Stimulated activated CD4-positive, alpha-beta T cell treated with anti-CD3 and anti-CD28 coated beads, Interleukin-2, amount 100 ng/mL, for 24 hours (primary cell): Measurements from ENCODE around the gene TOPAZ1.
A peak's percentile ranks its signal among the peaks of the same experiment; 100 is the strongest.

ENCODE experiments used
- DNase-seq, 2 donors: peaks; one replicate each; pipeline ENCODE4 v3.0.0-alpha.2; 2020

The TOPAZ1 gene

DNA sequence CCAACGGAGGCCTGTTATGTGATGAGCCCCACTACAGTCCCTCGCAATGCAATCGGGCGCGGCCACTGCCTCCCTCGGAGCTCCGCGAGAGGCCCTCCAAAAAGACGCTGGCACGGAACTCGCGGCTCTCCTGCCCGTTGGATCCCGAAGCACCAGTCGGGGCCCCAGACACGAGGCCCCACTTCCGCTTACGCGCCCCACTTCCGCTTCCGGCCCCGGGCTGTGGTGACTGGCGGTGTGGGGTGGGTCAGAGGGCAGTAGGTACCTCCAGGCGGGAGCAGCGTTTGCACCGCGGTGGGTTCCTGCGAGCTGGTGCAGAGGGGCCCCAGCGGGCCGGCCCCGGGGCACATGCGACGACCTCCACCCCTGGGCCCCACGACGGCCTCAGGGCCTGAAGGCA, at the start of gene TOPAZ1:
Gene TOPAZ1, plus strand, starts transcription at position 181 of the 400 bp plus-strand sequence. Its CDS starts 168 bp downstream, at position 349.
- no peak for DNase-seq

DNA sequence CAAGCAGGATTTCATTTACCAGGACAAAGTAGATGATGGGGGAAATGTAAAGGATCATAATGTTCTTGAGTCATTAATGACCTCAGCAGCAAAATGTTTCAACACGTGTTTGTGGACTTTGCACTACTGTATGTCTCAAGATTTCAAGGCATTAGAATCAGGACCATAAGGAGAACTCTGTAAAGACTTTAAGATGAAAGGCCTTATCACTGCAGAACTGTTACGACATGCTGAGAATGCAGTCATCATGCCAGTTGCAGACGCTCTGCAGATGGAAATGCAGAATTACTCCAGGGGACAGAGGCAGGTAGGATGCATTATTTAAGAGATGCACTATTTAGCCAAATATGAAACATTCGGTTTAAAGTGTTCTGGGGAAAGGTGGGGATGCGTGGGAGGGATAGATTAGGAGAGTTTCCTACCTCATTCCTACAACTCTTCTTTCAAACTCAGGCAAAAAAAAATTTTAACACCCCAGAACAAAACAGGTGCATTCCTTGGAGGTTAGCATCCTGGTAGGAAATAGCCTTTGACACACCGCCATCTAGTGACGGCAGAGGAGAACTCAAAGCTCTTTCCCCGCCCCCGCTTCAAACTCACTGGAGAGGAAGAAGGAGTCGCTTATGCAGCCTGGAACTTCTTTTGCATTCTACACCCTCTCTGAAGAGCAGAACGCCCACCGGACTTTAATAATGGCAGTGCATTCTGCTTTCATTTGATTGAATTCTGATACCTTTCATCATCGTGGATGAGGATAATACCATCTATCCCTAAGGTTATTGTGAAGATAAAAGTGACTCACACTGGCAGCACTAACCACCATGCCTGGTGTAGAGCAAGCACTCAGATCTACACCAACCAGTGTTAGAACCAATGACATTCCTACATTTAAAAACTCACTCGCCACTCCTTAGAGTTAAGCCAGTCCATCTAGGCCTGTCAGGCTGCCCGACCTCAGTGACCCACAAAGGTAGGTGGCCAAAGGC, 43.1 kb upstream of the TOPAZ1 start:
- peak; percentile 67 to 74 for DNase-seq

DNA sequence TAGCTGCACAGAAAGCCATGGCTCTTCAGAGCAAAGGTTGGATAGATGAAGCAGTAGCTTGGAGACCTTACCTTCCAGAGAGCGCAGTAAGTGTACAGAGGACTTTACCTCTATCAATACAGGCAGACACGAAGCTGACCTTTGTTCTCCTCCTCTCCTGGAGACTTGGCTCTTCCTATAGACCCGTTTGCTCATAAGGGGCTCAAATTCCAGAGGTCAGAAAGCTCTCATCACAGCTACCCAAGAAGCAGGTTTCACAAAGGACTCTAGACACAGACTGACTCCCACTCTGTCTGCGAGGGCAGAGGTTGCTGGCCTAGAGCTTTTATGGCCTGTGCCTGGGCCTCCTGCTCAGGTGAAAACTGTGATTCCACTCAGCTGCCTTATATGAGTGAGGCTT, 35.4 kb upstream of the TOPAZ1 start:
- no peak for DNase-seq

DNA sequence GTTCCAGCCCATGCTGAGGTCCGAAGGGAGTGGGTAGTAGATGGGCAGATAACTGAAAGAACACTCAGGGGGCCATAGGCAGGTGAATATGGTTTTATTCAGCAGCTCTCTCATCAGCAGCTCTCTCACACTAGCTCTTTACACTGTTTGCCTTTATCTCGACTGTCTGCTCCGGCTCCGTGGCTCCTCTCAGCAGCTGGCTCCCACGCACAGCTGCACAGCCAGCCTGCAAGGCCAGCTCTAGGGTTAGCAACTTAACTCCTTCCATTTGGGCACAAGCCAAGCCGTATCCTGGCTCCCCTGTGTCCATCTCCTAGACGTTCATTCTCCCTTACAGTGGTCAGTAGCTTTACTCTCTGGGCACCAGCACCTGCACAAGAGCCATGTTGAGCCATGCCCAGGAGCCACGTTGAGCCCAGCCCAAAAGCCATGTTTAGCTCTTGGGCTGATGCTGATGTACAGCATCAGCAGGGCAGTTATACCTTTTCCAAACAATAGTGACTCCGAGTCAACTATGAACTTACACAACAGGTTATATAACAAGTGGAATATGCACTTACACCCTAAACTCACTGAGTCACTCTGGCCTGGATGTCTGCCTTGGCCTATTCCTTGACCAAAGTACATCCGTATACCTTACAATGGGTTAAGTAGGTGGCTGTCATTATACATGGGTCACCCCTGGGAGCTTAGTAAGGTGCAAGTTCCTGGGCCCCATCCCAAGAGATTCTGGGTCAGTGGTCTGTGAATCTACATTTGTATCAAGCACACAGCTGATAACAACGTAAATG, 34.6 kb upstream of the TOPAZ1 start:
- no peak for DNase-seq

DNA sequence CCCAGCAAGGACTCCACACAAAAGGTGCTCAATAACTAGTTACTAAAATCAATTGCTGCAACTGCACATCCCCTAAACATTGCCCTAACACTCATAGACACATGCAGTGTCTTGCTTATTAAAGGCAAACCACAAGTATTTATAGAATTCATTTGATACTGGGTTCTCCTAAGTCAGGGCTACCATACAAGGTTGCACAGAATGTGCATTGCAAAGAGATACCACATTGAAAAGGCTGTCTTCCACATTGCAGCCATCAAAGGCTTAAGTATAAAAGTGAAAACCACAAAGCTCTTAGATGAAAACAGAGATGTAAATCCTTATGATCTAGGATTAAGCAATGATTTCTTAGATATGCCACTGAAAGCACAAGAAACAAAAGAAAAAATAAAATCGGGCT, 33.6 kb upstream of the TOPAZ1 start:
- DNase-seq = no peak

DNA sequence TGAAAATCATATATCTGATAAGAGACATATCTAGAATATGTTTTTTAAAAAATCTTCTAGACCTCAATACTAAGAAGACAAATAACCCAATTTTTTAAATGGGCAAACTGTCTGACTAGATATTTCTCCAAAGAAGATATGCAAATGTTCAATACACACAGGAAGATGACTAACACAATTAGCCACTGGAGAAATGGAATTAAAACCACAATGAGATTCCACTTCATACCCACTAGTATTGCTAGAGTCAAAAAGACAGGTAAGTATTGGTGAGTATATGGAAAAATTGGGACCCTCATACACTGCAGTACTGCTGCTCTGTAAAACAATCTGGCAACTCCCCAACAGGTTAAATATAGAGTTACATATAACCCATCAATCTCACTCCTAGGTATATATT, 33.1 kb upstream of the TOPAZ1 start:
- DNase-seq = no peak

DNA sequence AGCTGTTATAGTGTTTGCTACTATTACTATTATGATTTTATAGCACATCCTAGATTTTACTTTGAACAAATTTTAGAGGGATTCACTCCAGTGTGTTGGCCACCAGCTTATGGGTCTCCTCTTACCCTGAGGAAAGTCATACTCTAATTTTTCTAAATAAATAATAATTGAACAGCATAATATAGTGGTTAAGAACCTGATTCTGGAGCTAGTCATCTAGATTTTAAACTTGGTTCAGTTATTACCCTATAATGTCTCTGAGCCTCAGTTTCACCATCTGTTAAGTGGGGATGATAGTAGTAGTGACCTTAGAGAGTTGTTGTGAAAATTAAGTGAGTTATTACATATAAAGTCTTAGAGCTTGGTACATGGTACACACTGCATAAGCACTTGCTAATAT, 30.7 kb upstream of the TOPAZ1 start:
- no peak for DNase-seq

DNA sequence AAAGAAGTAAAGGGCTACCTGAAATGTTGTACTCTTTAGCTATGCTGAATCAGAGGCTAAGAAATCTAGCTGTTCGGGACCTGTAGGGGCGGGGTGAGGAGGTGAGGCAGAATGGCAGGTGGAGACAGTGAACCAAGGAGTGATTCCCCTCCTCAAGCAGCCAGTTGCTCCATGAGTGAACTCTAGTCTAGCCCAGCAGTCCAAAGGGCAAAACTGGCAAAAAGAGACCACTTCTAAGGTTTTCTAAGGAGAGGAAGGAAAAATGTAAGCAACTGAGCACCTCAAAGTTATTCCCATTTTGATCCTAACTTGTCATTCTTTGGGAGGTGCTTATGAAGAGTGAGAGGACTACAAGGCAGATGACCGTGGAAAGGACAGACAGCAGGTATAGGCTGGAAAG, 19.3 kb upstream of the TOPAZ1 start:
- DNase-seq = no peak

DNA sequence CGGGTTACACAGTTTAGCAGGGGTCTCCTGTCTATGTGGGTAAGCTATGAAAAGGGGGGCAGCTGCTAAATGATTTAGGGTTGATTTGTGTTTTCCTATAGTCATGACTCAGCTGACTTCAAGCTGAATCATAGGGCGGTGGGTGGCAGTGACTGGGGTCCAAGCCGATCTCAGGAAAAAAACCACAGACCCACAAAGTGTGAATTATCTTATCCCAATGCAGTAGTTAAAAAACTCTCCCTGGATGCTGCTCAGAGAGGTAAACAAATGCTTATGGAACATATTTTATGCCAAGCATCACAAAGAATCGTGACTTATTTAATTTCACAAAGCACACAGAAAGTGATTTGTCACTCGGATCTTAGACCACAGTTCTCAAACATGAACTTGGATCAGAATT, 18.4 kb upstream of the TOPAZ1 start:
- no peak for DNase-seq

DNA sequence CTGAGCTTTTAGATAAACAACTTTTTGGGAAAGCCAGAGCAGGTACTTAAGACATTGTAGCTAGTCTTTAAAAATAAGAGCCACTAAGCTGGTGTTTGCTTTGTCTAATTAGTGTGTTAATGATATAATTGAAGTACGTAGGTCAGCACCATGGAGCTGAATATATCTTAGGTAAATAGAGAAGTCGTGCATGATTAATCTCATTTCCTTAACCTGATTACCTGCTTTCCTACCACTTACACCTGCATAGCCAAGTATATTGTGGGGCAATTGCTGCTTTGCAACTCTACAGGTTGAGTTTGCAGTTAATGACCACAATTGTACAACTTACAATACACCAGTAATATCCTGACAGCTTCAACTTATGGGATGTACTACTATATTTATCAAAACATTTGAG, 17.6 kb upstream of the TOPAZ1 start:
- no peak for DNase-seq

DNA sequence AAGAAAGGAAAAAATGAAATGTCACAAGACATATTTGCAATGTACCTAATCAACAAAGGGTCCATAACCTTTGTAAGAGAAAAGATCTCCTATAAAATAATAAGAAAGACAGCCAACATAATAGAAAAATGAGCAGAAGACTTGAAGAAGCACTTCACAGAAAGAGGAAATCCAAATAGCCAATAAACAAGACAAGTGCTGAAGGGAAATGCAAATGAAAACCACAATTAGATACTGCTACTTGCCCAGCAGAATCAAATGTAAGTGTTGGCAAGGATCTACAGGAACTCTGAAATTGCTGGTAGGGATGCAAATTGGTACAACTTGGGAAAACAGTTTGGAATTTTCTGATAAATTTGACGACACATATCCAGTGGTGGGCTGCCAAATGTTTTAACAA, 15.1 kb upstream of the TOPAZ1 start:
- no peak for DNase-seq

DNA sequence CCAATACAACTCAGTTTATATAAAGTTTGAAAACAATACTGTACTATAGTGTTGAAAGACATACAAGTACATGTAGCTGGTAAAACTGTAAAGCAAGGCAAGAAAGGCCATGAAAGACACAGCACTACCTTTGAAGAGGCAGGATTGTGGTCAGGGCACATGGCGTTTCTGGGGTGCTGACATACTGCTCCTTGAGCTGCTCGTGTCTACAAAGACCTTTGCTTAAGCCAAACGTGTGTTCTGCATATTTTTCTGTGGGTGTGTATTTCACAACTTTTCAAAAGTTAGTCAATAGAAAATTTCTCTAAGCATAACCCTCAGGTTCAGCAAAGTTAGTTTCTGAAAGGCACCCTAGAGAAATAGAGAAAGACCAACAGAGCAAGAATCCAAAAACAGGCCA, 14.1 kb upstream of the TOPAZ1 start:
- no peak for DNase-seq

DNA sequence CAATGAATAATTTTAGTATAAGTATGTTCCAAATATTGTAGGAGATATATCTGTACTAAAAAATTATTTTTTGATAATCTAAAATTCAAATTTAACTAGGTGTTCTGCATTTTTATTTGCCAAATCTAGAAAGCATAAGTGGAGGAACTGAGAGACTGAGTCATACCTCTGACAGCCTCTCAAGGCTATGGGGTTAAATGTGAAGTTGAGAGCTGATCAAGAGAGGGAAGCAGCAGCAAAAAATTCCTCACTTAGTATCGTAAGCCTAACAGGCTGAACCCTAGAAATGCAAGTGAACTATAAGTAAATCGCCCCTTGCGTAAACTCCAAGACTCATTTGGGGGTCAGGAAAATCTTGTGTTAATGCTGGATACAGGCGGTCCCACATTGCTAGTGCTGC, 12.8 kb upstream of the TOPAZ1 start:
- DNase-seq = no peak

DNA sequence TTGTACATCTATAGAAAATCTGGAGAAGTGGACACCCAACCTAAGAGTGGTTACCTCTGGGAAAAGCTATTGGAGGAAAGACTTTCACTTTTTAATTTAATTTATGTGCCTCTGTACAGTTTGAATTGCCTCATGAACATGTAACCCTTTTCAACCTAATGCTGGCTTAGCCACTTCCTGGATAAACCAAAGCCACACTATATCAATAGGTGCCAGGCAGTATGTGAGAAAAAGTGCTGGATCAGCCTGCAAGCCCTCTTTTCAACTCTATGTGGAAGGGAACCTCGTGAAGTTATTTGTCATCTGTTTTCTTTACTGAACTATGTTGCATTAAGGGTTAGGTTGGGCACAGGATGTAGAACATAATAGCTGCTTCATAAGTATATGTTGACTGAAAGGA, 9.3 kb upstream of the TOPAZ1 start:
- DNase-seq = no peak

DNA sequence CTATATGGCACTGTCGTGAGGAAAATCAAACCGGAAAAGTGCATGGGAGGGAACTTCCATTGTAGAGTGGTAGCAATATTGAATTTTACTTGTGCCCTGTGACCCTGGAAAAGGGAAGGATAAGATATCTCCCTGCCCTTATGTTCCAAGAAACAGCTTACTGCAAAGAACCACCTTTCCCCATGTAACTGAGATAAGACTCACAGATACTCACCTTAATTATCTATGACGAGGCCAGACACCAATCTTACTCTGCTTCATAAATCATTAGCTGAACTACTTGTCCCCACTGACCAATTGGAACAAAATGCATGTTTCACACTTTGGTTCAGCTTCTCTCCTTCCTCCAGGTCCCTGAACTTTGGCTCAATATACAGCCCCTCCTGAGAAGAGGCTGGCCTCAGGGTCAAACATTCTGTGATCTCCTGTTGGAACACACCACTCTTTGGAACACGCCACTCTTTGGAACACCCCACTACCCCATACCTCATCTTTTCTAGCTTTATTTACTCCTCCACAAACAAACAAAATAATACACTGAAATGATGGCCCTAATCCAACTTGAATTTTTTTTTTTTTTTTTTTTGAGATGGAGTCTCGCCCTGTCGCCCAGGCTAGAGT, 6.9 kb upstream of the TOPAZ1 start:
- DNase-seq = no peak

DNA sequence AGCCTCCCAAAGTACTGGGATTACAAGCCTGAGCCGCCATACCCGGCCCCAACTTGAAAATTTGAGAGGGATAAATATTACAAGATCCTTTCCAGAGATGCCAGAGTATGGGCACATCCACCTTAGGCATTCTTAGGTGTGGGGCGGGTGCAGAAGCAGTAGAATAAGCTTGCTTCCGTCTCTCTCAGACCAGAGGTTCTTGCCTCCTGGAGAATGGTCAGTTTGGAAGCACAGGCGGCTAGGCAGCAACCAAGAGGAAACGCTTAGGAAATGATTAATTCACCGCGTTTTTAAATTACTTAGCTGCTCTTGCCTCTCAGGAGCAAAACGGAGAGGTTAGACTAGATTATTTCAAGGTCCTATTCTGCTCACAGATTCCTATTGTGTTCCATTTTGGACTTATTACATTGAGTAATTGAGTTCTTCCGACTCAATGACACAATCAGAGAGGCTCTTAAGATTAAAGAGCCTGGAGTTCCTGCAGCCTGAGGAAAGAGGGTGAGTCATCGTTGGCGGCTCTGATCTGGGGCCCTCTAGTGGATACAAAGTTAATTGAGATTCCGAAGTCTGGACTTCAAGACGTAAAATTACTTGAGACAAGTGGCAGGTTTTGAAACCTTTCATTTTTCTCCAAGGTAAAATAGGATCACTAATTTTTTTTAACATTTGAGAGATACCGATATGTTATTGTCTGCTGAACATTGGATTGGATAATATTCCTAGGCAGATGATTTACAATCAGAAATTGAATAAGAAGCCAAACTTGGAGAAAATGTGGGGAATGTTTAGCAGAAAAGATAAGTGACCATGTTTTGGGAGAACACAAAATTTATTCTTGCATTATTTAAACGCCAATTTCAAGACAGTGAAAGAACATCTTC, 5.8 kb upstream of the TOPAZ1 start:
- DNase-seq = peak; percentile 48 to 50

DNA sequence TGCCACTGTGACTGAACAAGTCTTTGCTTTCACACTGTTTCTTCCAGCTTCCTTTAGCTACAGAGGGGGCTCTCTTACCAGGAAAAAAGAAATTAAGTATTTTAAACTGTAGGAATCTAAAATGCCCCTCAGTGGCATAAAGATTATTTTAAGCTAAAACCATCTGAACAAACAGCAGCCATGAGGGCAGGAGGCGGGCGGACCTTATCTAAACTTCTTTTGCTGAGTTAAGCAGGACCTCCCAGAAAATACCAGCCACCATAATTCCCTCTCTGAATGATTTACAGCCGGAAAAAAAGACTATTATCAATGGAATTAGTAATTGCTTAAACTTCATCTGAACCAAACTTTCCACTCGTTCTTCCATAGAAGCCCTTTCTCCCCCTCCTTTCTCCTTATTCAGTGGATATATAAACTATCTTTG, 5.2 kb upstream of the TOPAZ1 start:
- DNase-seq = no peak

DNA sequence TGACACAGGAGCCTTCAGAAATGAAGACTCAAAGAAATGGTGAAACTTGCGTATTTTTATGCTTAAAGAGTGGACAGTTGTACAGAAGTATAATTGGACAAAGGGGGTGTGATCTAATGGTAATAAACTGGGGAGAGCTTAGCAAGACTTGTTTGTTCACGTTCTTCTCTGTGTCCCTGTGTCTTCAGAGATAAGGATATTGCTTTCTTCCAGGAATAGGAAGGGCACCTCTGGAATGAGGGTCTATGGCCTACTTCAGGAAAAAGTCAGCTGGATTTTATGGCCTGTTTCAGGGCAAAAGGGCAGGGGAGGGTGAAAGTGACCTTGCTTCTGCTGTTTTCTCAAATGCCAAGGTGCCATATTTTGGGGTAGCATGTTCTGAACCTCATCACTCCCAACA, 4.5 kb upstream of the TOPAZ1 start:
- DNase-seq = no peak

DNA sequence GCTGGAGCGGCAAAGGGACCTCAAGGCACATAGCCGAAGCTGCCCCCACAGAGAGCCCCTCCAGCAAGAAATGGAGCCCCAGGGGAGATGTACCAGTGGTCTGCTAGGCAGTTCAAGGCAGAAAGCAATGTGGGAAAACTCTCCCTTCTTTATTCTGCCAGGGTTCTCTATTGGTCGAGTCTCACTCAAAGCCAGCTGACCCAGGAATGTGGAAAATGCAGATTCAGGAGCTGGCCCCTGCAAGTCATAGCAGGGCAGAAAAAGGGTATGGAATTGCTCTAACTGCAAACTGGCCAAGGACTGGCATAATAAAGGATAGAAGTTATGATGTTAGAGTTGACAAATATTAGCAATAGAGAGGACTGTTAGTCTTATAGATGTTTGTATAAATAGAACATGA, 4.0 kb upstream of the TOPAZ1 start:
- DNase-seq = no peak

DNA sequence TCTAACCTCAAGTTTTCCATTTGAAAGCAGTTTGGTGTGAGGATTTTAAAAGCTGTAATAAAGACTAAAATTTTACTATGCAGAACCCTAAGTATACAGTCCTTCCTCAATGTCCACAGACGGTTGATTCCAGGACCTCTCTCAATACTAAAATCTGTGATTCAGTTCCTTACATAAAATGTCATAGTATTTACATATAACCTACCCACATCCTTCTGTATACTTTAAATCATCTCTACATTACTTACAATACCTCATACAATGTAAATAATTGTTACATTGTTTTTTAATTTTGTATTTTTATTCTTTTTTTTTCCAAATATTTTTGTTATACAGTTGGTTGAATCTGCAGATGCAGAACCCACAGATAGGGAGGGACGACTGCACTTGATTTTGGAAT, 2.8 kb upstream of the TOPAZ1 start:
- DNase-seq = no peak

DNA sequence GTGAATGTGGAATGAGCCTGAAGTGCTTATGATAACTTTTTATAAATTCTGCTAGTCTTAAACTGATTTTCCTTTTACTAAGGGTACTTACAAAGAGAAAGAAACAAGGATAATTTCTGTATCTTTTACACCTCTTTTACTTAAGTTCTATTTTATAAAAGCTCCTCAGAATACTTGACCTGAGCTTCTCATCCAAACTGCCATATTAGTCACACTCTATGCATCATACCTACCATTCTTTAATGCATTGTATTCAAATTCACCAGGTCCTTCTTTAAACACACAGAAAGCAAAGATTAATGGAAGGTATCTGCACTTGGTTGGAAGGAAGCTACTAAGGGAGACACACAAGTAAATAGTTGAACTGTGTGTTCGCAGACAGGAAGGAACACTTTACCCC, 1.6 kb upstream of the TOPAZ1 start:
- DNase-seq = no peak

DNA sequence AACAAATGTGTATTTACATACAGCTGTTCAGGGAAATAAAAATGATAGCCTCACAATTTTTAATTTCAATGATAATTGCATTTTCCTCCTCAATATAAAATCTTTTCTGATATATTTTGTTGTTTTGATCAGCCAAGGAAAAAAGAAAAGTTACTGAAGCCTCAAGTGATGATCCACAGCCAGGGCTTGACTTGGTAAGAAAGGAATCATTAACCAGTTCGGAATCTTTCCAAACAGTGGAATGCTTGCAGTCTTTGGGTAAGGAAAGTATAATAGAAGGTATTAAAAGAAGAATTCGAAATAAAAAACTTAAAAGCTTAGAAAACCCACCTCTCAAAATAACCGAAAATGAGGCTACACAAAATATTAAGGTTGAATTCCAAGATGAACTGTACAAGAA, 1.0 kb downstream of the TOPAZ1 start:
- DNase-seq = no peak

DNA sequence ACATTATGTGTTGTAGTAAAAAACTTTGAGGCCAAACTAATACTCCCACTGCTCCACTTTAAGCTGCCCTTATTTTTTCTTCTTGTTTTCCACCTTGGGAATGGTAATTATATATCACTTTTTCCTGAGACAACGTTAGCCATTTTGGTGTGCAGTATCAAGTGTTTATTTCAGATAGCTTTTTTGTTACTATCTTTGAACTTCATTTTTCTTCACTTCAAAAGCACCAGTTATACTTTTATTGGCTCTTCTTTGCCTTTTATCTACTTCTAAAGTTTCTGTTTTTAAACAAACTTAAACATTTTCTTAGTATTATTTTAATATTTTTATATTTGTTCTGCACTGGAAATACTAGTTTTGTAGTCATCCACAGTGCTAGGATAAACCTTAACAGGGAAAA, 6.5 kb downstream of the TOPAZ1 start:
- no peak for DNase-seq
